Measurements from ENCODE around the gene APC.

- no peak for TF ChIP-seq CTCF (IDR thresholded peaks at IDR 0.05; ENCODE audit: insufficient read depth, low read depth, low read length)
- TF ChIP-seq EZH2 (IDR thresholded peaks at IDR 0.05; ENCODE audit: insufficient read depth, low read length), result no peak
These were observed 106.8 kb downstream of the APC start for GRCh38 chr5:112844489-112844888.

Data from astrocyte (in vitro differentiated cells and primary cell).